Measurements from ENCODE around the gene ASAP3. TPM values are rescaled to one million over a fixed set of nuclear protein-coding genes. Genes with fewer than 3 reads are reported as not detected.
"Not testable (repeated sequence)": the region's sequence is repeated elsewhere in the genome, so short reads cannot be mapped to it uniquely, and the experiment has no call there.

Gene ASAP3
- total and polyA plus RNA-seq, 2 of the 13 experiments (the other 11 are each of a cell fraction or from before 2014, with no cell fraction given) = 32.6 to 37.0 TPM

GRCh38 chr1:23380719-23381118 lies 103.3 kb downstream of the ASAP3 start:
- H3K9ac ChIP-seq (ENCODE audit: insufficient read depth, low read depth, low read length) = no peak overlapping the region
- ChIA-PET CTCF (ENCODE audit: low intra/inter-chr PET ratio, low total read pairs) (no interaction called here), POLR2A (interaction anchor here (1.1 kb wide), 1 partner anchor 11 kb away, joined by 3 read pairs; the partner anchor contains the start of gene ZNF436)
- no peak overlapping the region for H3K4me2 ChIP-seq (ENCODE audit: low read depth, low read length)
- no peak for DNase-seq (ENCODE audit: low spot score)
- no peak for TF ChIP-seq HINFP (CRISPR knock-in tag; IDR thresholded peaks at IDR 0.05; ENCODE audit: low read depth)
- no peak for TF ChIP-seq XBP1 (CRISPR knock-in tag; IDR thresholded peaks at IDR 0.05)
- peak; percentile 40 for TF ChIP-seq RBM22 (optimal IDR thresholded peaks at IDR 0.05; ENCODE audit: low read length)
- no peak for TF ChIP-seq EEA1 (CRISPR knock-in tag; IDR thresholded peaks at IDR 0.05; ENCODE audit: borderline replicate concordance)
- no peak for TF ChIP-seq ZNF558 (CRISPR knock-in tag; IDR thresholded peaks at IDR 0.05; ENCODE audit: borderline replicate concordance)
- no peak overlapping the region for H3K27ac ChIP-seq (ENCODE audit: extremely low read length, insufficient read depth, low read length)
- WGBS (ENCODE audit: low lambda C conversion rate) = 75% methylated on average over 5 of the region's 5 CpGs
- H3K4me3 ChIP-seq (replicated peaks in 1 of 3; ENCODE audit: insufficient read depth in 1 of 3, low read depth in 2 of 3, low read length in 3 of 3) = no peak overlapping the region
- ATAC-seq = no peak
- intact Hi-C loops (cut with micrococcal nuclease; ENCODE audit: unreplicated experiment) (no loop called here), in situ Hi-C loops (cut with HindIII; ENCODE audit: extremely low pct_ligation_motif_present, low pct_unique_long_range_greater_than_20kb) (no loop called here)
- peaks cover 7 to 23% of the 10 kb centered on the region in 2 experiments; a peak in 4 of 5 replicates for H3K36me3 ChIP-seq (replicated peaks in 1 of 2; ENCODE audit: control insufficient read depth in 1 of 2, insufficient read depth in 2 of 2, low read length in 2 of 2)
- H3K9me3 ChIP-seq (ENCODE audit: low read length) = no peaks in the 10 kb centered on the region
- no peak for FAIRE-seq
- no TSS peak for BruUV-seq (replicated peaks)
- H4K20me1 ChIP-seq (ENCODE audit: insufficient read depth, low read length) = no peaks in the 10 kb centered on the region
- no peaks in the 10 kb centered on the region for H3K79me2 ChIP-seq (ENCODE audit: insufficient read depth, low read length)
- H3K27me3 ChIP-seq (ENCODE audit: control insufficient read depth in 1 of 2, insufficient read depth in 2 of 2, low read length in 2 of 2) = no peaks in the 10 kb centered on the region
- H2AFZ ChIP-seq (ENCODE audit: low read length) = no peak overlapping the region
- peaks cover 36% of the 10 kb centered on the region for H3K4me1 ChIP-seq (ENCODE audit: insufficient read depth, low read length)

- H3K4me3 ChIP-seq (replicated peaks in 1 of 3; ENCODE audit: insufficient read depth in 1 of 3, low read depth in 2 of 3, low read length in 3 of 3); H3K27me3 ChIP-seq (ENCODE audit: control insufficient read depth in 1 of 2, insufficient read depth in 2 of 2, low read length in 2 of 2); FAIRE-seq; H3K4me2 ChIP-seq (ENCODE audit: low read depth, low read length); H3K9me3 ChIP-seq (ENCODE audit: low read length); H3K9ac ChIP-seq (ENCODE audit: insufficient read depth, low read depth, low read length); BruUV-seq (replicated peaks); intact Hi-C loops (cut with micrococcal nuclease; ENCODE audit: unreplicated experiment); CTCF ChIA-PET (ENCODE audit: low intra/inter-chr PET ratio, low total read pairs); in situ Hi-C loops (cut with HindIII; ENCODE audit: extremely low pct_ligation_motif_present, low pct_unique_long_range_greater_than_20kb); H4K20me1 ChIP-seq (ENCODE audit: insufficient read depth, low read length); ATAC-seq; H2AFZ ChIP-seq (ENCODE audit: low read length); H3K27ac ChIP-seq (ENCODE audit: extremely low read length, insufficient read depth, low read length); H3K79me2 ChIP-seq (ENCODE audit: insufficient read depth, low read length); DNase-seq (ENCODE audit: low spot score): not testable (repeated sequence)
- POLR2A ChIA-PET = interaction anchor here (0.7 to 1.1 kb wide), 2 partner anchors 11 to 36 kb away, joined by 3 to 4 read pairs; partner anchors contain the start of genes HNRNPR and ZNF436
- peaks cover 34% of the 10 kb centered on the region for H3K4me1 ChIP-seq (ENCODE audit: insufficient read depth, low read length)
- 69% methylated on average over 4 of the region's 4 CpGs for WGBS (ENCODE audit: low lambda C conversion rate)
- peaks cover 6 to 23% of the 10 kb centered on the region in 2 experiments; a peak in 4 of 5 replicates for H3K36me3 ChIP-seq (replicated peaks in 1 of 2; ENCODE audit: control insufficient read depth in 1 of 2, insufficient read depth in 2 of 2, low read length in 2 of 2)
These were observed 103.7 kb downstream of the ASAP3 start for GRCh38 chr1:23380236-23380635.

Other genes starting within 250 kb of the ASAP3 start
- 216 and 303 TPM in 2 replicates for gene HNRNPR, start 139.9 kb downstream of the ASAP3 start, total RNA-seq (2016; rRNA removed; fragmentation: Illumina TruSeq; extraction: Trizol)
- gene HNRNPR, start 139.9 kb downstream of the ASAP3 start, polyA plus RNA-seq (2011; rRNA removed) = 93.6 and 133 TPM in 2 replicates
- 9.9 and 12.6 TPM in 2 replicates for gene ZNF436, start 114.3 kb downstream of the ASAP3 start, total RNA-seq (2016; rRNA removed; fragmentation: Illumina TruSeq; extraction: Trizol)
- gene ZNF436, start 114.3 kb downstream of the ASAP3 start, polyA plus RNA-seq (2011; rRNA removed) = 4.3 TPM in 2 replicates
- gene TCEA3, start 59.4 kb downstream of the ASAP3 start, total RNA-seq (2016; rRNA removed; fragmentation: Illumina TruSeq; extraction: Trizol) = 81.5 and 84.6 TPM in 2 replicates
- 55.5 and 57.9 TPM in 2 replicates for gene TCEA3, start 59.4 kb downstream of the ASAP3 start, polyA plus RNA-seq (2011; rRNA removed)
- gene E2F2, start 47.1 kb upstream of the ASAP3 start, total RNA-seq (2016; rRNA removed; fragmentation: Illumina TruSeq; extraction: Trizol) = 5.7 and 6.6 TPM in 2 replicates
- 0.50 and 0.65 TPM in 2 replicates for gene E2F2, start 47.1 kb upstream of the ASAP3 start, polyA plus RNA-seq (2011; rRNA removed)
- 67.8 and 115 TPM in 2 replicates for gene ID3, start 75.3 kb upstream of the ASAP3 start, total RNA-seq (2016; rRNA removed; fragmentation: Illumina TruSeq; extraction: Trizol)
- gene ID3, start 75.3 kb upstream of the ASAP3 start, polyA plus RNA-seq (2011; rRNA removed) = 34.9 and 64.8 TPM in 2 replicates
- gene RPL11, start 207.6 kb upstream of the ASAP3 start, total RNA-seq (2016; rRNA removed; fragmentation: Illumina TruSeq; extraction: Trizol) = 2,010 and 2,638 TPM in 2 replicates
- 1,552 and 1,682 TPM in 2 replicates for gene RPL11, start 207.6 kb upstream of the ASAP3 start, polyA plus RNA-seq (2011; rRNA removed)

Data from HepG2 (cell line).